Measurements from ENCODE around the gene FASTK.

FASTK gene

DNA sequence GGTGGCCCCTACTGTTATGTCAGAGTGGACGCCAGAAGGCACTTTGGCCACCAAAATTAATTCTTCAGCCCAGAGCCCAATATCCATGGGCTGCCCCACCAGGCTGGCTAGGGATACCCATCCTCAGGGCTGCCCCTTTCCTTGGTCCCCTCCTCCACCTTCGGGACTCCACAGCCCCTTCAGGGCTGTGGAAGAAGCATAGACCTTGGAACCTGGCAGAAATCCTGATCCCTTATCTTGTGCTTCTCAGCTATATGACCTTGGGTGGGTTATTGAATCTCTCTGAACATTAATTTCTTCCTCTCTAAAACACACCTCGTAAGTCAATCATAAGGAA is 3.2 kb upstream of the FASTK start (continued):
- TF ChIP-seq, protein P1, sequence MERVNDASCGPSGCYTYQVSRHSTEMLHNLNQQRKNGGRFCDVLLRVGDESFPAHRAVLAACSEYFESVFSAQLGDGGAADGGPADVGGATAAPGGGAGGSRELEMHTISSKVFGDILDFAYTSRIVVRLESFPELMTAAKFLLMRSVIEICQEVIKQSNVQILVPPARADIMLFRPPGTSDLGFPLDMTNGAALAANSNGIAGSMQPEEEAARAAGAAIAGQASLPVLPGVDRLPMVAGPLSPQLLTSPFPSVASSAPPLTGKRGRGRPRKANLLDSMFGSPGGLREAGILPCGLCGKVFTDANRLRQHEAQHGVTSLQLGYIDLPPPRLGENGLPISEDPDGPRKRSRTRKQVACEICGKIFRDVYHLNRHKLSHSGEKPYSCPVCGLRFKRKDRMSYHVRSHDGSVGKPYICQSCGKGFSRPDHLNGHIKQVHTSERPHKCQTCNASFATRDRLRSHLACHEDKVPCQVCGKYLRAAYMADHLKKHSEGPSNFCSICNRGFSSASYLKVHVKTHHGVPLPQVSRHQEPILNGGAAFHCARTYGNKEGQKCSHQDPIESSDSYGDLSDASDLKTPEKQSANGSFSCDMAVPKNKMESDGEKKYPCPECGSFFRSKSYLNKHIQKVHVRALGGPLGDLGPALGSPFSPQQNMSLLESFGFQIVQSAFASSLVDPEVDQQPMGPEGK (CRISPR knock-in tag; IDR thresholded peaks at IDR 0.05; ENCODE audit: borderline replicate concordance) = no peak

DNA sequence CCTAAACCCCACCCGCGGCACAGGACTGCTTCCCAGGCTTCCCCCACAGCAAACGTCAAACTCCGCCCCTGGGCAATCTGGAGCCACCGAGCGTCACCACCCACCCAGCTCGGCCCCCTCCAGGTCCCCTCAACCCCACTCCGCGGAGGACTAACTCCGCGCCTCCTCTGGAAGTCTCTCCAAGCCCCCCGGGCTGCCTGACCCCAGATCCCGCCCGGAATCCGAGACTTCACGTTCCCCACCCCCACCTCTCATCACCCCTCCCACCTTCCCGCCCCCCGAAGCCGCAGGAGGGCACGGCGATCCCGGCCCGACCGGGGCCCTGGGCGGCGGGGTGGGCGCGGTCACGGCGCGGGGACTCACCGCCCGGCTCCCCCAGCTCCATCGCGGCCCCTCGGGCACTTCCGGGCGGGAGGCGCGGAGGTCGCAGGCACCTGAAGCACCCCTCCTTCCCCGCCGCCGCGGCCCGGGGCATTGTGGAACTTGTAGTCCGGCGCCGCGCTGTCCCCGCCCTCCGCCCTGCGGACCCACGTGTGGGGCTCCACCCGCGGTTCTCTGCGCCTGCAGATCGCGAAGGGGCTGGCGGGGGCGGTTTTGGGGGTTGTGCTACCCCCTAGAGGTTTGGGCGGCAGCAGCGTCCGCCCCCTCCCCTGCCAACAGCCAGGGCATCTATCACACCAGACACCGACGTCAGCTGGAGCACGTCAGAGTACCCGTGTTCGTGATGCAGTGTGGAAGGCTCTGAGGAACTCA is 2.6 kb upstream of the FASTK start, which contains the start of gene TMUB1:
Gene TMUB1, minus strand, starts transcription at position 423 of the 753 bp plus-strand sequence. CDS start 930 bp downstream, outside the sequence.
- TF ChIP-seq, protein P2, sequence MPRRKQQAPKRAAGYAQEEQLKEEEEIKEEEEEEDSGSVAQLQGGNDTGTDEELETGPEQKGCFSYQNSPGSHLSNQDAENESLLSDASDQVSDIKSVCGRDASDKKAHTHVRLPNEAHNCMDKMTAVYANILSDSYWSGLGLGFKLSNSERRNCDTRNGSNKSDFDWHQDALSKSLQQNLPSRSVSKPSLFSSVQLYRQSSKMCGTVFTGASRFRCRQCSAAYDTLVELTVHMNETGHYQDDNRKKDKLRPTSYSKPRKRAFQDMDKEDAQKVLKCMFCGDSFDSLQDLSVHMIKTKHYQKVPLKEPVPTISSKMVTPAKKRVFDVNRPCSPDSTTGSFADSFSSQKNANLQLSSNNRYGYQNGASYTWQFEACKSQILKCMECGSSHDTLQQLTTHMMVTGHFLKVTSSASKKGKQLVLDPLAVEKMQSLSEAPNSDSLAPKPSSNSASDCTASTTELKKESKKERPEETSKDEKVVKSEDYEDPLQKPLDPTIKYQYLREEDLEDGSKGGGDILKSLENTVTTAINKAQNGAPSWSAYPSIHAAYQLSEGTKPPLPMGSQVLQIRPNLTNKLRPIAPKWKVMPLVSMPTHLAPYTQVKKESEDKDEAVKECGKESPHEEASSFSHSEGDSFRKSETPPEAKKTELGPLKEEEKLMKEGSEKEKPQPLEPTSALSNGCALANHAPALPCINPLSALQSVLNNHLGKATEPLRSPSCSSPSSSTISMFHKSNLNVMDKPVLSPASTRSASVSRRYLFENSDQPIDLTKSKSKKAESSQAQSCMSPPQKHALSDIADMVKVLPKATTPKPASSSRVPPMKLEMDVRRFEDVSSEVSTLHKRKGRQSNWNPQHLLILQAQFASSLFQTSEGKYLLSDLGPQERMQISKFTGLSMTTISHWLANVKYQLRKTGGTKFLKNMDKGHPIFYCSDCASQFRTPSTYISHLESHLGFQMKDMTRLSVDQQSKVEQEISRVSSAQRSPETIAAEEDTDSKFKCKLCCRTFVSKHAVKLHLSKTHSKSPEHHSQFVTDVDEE (CRISPR knock-in tag; IDR thresholded peaks at IDR 0.05) = peak; percentile 52; the same call in 1 of the 2 replicates
- no peak for TF ChIP-seq BACH2 (CRISPR knock-in tag; IDR thresholded peaks at IDR 0.05; ENCODE audit: borderline replicate concordance)
- no peak for TF ChIP-seq TCF4 (CRISPR knock-in tag; IDR thresholded peaks at IDR 0.05; ENCODE audit: borderline replicate concordance)
- TF ChIP-seq ZNF70 (CRISPR knock-in tag; IDR thresholded peaks at IDR 0.05) = no peak
- no peak for TF ChIP-seq ISL1 (CRISPR knock-in tag; IDR thresholded peaks at IDR 0.05)
- peak; percentile 30 for ATAC-seq

DNA sequence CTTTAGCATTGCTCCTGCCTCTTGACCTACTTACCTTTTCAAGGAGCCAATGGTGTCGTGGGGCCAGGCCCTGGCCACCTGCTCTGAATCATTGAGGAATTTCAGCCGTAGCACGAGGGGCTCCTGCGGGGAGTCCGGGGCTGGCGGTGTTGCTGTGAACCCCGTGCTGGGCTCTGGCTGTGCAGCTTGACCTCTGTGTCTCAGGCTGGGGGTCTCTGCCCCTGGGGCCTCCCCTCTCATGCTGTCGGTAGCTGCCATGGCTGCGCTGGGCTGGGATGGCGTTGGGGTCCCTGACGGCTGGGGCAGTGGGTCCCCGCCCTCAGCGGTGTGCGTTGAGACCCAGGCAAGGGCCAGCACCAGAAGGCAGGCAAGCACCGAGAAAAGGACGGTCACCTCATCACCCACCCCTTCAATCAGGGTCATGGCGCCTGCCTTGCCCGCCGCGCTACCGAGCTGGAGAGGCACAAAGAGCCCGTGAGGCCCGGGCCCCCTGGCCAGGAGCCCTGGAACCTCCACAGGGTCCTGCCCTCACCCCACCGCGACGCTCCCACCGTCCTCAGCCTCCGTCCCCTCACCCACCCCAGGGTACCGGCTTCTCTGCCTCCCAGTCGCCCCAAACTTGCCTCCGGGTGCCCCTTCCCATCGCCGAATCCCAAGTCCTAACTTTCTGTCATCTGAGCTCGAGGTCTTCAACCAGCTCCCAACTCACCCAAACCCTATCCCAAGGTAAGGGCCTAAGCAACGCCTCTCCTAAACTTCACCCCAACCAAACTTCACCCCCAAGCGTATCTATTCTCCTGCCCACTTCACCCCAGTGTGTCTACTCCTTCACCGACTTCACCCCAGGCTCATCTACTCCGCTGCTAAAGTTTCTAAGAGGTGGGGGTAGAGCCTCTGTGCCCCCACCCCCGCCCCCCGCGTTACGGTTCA is 1.8 kb upstream of the FASTK start:
- no peak for ATAC-seq
- TF ChIP-seq ZC3H10 (CRISPR knock-in tag; IDR thresholded peaks at IDR 0.05) = no peak
- TF ChIP-seq, protein P1 (CRISPR knock-in tag; IDR thresholded peaks at IDR 0.05; ENCODE audit: borderline replicate concordance) = peak; percentile 46; the same call in 1 of the 2 replicates

DNA sequence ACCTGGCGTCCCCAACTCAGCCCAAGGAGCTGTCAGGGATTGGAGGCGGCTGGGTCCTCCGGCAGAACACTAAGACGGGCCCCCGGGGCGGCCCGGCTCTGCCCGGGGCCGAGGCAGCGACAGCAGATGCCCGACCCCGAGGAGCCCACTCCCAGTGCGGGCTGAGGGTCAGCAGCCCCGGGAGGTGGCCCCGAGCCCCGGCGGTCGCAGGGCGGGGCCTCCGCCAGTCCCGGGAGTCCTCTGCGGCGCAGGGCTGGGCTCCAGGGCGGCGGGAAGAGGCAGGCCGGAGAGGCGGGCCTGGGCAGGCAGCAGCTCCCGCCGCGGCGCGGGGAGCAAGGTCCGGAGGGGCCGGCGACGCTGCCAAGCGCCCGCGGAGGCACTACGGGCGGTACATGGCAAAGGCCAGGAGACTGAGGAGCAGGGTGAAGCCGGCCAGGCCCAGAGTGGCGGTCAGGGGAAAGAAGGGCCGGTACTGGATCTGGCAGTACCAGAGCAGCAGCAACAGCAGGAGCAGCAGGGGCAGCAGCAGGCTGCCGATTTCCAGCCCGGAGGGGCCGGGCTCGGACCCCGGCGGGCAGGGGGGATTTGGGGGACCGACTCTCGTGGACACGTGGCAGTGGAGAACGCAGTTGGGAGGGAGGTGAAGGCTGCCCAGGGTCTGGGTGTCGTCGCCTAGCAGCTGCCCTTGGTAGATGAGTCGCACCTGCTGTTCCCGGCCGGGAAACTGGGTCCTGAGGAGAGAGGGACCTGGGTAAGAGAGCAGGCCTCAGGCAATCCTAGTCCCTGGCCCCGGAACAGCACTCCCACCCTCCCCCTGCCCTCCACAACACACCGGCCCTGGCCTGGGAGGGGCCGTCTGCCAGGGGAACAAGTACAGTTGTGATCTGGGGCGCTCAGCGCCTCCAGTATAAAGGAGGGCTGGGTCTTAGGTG is 827 bp upstream of the FASTK start:
- no peak; the same call in 2 of the 3 replicates for ATAC-seq
- TF ChIP-seq ZFP3 (CRISPR knock-in tag; IDR thresholded peaks at IDR 0.05) (no peak), OSR1 (CRISPR knock-in tag; IDR thresholded peaks at IDR 0.05) (no peak), ZNF70 (CRISPR knock-in tag; IDR thresholded peaks at IDR 0.05) (no peak), BACH2 (CRISPR knock-in tag; IDR thresholded peaks at IDR 0.05; ENCODE audit: borderline replicate concordance) (no peak), ZFP30 (CRISPR knock-in tag; IDR thresholded peaks at IDR 0.05) (no peak), SNAI2 (CRISPR knock-in tag; IDR thresholded peaks at IDR 0.05) (no peak), ARNTL (CRISPR knock-in tag; IDR thresholded peaks at IDR 0.05; ENCODE audit: borderline replicate concordance, low read depth) (no peak), TCF4 (CRISPR knock-in tag; IDR thresholded peaks at IDR 0.05; ENCODE audit: borderline replicate concordance) (no peak), ESRRG (CRISPR knock-in tag; IDR thresholded peaks at IDR 0.05) (no peak), TOX (CRISPR knock-in tag; IDR thresholded peaks at IDR 0.05; ENCODE audit: borderline replicate concordance) (no peak), PPARA (CRISPR knock-in tag; IDR thresholded peaks at IDR 0.05; ENCODE audit: borderline replicate concordance) (no peak), ZC3H10 (CRISPR knock-in tag; IDR thresholded peaks at IDR 0.05) (no peak)
- TF ChIP-seq, protein P3, sequence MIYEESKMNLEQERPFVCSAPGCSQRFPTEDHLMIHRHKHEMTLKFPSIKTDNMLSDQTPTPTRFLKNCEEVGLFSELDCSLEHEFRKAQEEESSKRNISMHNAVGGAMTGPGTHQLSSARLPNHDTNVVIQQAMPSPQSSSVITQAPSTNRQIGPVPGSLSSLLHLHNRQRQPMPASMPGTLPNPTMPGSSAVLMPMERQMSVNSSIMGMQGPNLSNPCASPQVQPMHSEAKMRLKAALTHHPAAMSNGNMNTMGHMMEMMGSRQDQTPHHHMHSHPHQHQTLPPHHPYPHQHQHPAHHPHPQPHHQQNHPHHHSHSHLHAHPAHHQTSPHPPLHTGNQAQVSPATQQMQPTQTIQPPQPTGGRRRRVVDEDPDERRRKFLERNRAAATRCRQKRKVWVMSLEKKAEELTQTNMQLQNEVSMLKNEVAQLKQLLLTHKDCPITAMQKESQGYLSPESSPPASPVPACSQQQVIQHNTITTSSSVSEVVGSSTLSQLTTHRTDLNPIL (CRISPR knock-in tag; IDR thresholded peaks at IDR 0.05; ENCODE audit: low read depth) = no peak
- TF ChIP-seq, protein P1 (CRISPR knock-in tag; IDR thresholded peaks at IDR 0.05; ENCODE audit: borderline replicate concordance) = no peak
- TF ChIP-seq, protein P2 (CRISPR knock-in tag; IDR thresholded peaks at IDR 0.05) = no peak

Data from SK-N-SH treated with all-trans-retinoic acid at 6 μM for 48 hours (cell line).